Tibial nerve (tissue), 4 donors: ENCODE results near the gene WFDC6.
"Not testable (repeated sequence)": the region's sequence is repeated elsewhere in the genome, so short reads cannot be mapped to it uniquely, and the experiment has no call there.

Experiments used
- EP300 ChIP-seq, 2 donors: sonication (generic); formaldehyde crosslinking; IDR thresholded peaks; one replicate each; pipeline ENCODE4 v1.6.1; 2017; ENCODE audit warnings: antibody characterized with exemption in 2 of 2, mild to moderate bottlenecking in 1 of 2
- POLR2A ChIP-seq, 2 donors: fragments of 450-650 bp; IDR thresholded peaks; one replicate each; pipeline ENCODE4 v1.6.1; 2017; ENCODE audit warnings: antibody characterized with exemption in 2 of 2, mild to moderate bottlenecking in 2 of 2, moderate library complexity in 2 of 2
- TF ChIP-seq, protein P1 (sequence below), 5 experiments: fragments of 200-600 bp in 3 of 5; fragments of 450-650 bp in 2 of 5; sonication (generic) in 3 of 5; IDR thresholded peaks; one replicate each; pipeline ENCODE4 v1.5.1; 2016 to 2019; ENCODE audit warnings: antibody characterized with exemption in 5 of 5, mild to moderate bottlenecking in 3 of 5, moderate library complexity in 2 of 5

DNA sequence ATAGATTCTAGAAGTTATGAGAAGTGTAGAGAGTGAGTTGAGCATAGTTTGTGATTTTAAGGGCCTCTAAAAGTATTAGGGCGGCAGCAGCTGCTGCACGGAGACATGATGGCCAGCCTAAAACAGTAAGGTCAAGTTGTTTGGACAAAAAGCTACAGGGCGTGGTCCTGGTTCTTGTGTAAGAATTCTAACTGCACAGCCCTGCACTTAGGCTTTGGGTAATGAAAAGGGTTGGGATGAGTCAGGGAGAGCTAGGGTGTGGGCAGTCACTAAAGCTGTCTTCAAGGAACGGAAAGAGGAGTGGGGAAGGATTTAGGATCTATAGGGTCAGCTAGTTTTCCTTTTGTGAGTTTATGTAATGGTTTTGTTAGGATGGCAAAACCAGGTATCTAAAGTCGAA is 46.7 kb upstream of the WFDC6 start:
- TF ChIP-seq, protein P1, sequence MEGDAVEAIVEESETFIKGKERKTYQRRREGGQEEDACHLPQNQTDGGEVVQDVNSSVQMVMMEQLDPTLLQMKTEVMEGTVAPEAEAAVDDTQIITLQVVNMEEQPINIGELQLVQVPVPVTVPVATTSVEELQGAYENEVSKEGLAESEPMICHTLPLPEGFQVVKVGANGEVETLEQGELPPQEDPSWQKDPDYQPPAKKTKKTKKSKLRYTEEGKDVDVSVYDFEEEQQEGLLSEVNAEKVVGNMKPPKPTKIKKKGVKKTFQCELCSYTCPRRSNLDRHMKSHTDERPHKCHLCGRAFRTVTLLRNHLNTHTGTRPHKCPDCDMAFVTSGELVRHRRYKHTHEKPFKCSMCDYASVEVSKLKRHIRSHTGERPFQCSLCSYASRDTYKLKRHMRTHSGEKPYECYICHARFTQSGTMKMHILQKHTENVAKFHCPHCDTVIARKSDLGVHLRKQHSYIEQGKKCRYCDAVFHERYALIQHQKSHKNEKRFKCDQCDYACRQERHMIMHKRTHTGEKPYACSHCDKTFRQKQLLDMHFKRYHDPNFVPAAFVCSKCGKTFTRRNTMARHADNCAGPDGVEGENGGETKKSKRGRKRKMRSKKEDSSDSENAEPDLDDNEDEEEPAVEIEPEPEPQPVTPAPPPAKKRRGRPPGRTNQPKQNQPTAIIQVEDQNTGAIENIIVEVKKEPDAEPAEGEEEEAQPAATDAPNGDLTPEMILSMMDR (IDR thresholded peaks at IDR 0.05), result not testable (repeated sequence)
- not testable (repeated sequence) for TF ChIP-seq POLR2A, EP300 (IDR thresholded peaks at IDR 0.05)
